IgD-negative memory B cell (primary cell): ENCODE data around the gene CAPN11. TPM values are rescaled to one million over a fixed set of nuclear protein-coding genes. Genes with fewer than 3 reads are reported as not detected.

ENCODE experiments used
- H3K27ac Mint-ChIP-seq, 3 donors: one replicate each; pipeline ENCODE4 v1.8.0; 2020 to 2022; ENCODE audit warnings: mild to moderate bottlenecking in 3 of 3, mixed read lengths in 3 of 3, moderate library complexity in 1 of 3
- H3K27me3 Mint-ChIP-seq: one replicate; pipeline ENCODE4 v1.8.0; 2021; ENCODE audit warnings: mixed read lengths
- H3K36me3 Mint-ChIP-seq: one replicate; pipeline ENCODE4 v1.8.0; 2020; ENCODE audit warnings: mild to moderate bottlenecking, mixed read lengths
- H3K4me1 Mint-ChIP-seq, 3 donors: one replicate each; pipeline ENCODE4 v1.8.0; 2020 to 2022; ENCODE audit warnings: mixed read lengths in 3 of 3, mild to moderate bottlenecking in 1 of 3
- H3K4me3 Mint-ChIP-seq, 4 donors: one replicate each; pipeline ENCODE4 v1.8.0; 2020 to 2022; ENCODE audit warnings: mild to moderate bottlenecking in 4 of 4, mixed read lengths in 4 of 4, moderate library complexity in 3 of 4
- H3K9me3 Mint-ChIP-seq, 3 donors: one replicate each; pipeline ENCODE4 v1.8.0; 2020 to 2021; ENCODE audit warnings: mixed read lengths in 3 of 3, mild to moderate bottlenecking in 1 of 3
- polyA plus RNA-seq: library from polyadenylated mRNA; unstranded; fragments of 300-500 nt; fragmentation: Illumina TruSeq; gene quantifications from one replicate; pipeline ENCODE4 v1.2.3, GENCODE V29; 2021

Gene CAPN11
- polyA plus RNA-seq, 1 donor from 2014 or later: not detected

- no peaks in the 10 kb centered on the region for H3K9me3 Mint-ChIP-seq
- peaks cover 36 to 49% (median 40%) of the 10 kb centered on the region in 3 donors for H3K4me1 Mint-ChIP-seq
- peak overlapping the region; percentile 94 to 99 (median 99) for H3K4me3 Mint-ChIP-seq
- H3K27me3 Mint-ChIP-seq: no peaks in the 10 kb centered on the region
- no peaks in the 10 kb centered on the region for H3K36me3 Mint-ChIP-seq
- H3K27ac Mint-ChIP-seq: peak overlapping the region; percentile 98 to 99 (median 99)
These were observed 32.1 kb upstream of the CAPN11 start for GRCh38 chr6:44126320-44127149.

GRCh38 chr6:44127186-44128019 is 31.2 kb upstream of the CAPN11 start, which contains the start of the genes MRPL14 and TMEM63B:
Gene MRPL14 (minus strand): TSS chr6:44127452. CDS start chr6:44116611, 10,841 bp downstream.
Gene TMEM63B (plus strand): TSS chr6:44127554. CDS start chr6:44134585, 7,031 bp downstream.
- H3K36me3 Mint-ChIP-seq: no peaks in the 10 kb centered on the region
- H3K4me1 Mint-ChIP-seq: peaks cover 40 to 47% (median 40%) of the 10 kb centered on the region in 3 donors

GRCh38 chr6:44128020-44128917 is 30.4 kb upstream of the CAPN11 start:
- Mint-ChIP-seq H3K9me3 (no peaks in the 10 kb centered on the region), H3K4me3 (peak overlapping the region; percentile 77 to 99 (median 90)), H3K27ac (peak overlapping the region; percentile 47 to 88 (median 85)), H3K27me3 (peaks cover 1% of the 10 kb centered on the region), H3K4me1 (peaks cover 31 to 38% (median 37%) of the 10 kb centered on the region in 3 donors), H3K36me3 (no peaks in the 10 kb centered on the region)

More at GRCh38 chr6:44127186-44128019, 31.2 kb upstream of the CAPN11 start, which contains the start of the genes MRPL14 and TMEM63B:
- peak within 1 kb of the TSS; percentile 94 to 99 (median 99) for H3K4me3 Mint-ChIP-seq
- peaks cover 1% of the 10 kb centered on the region for H3K27me3 Mint-ChIP-seq
- peak within 1 kb of the TSS; percentile 98 to 99 (median 99) for H3K27ac Mint-ChIP-seq
- H3K9me3 Mint-ChIP-seq: no peaks in the 10 kb centered on the region

GRCh38 chr6:44129841-44130322 is 28.7 kb upstream of the CAPN11 start:
- no peaks in the 10 kb centered on the region for H3K36me3 Mint-ChIP-seq
- H3K4me1 Mint-ChIP-seq: peaks cover 21 to 23% (median 22%) of the 10 kb centered on the region in 3 donors
- H3K27ac Mint-ChIP-seq: peak overlapping the region in 1 of 3 donors; percentile 85
- peaks cover 1% of the 10 kb centered on the region for H3K27me3 Mint-ChIP-seq
- peak overlapping the region in 2 of 4 donors; percentile 15 to 99 for H3K4me3 Mint-ChIP-seq
- H3K9me3 Mint-ChIP-seq: no peaks in the 10 kb centered on the region

- Mint-ChIP-seq H3K27me3 (peaks cover 1% of the 10 kb centered on the region), H3K36me3 (peaks cover 4% of the 10 kb centered on the region), H3K4me3 (peak overlapping the region in 1 of 4 donors; percentile 62), H3K9me3 (no peaks in the 10 kb centered on the region), H3K4me1 (peaks cover 7 to 11% (median 8%) of the 10 kb centered on the region in 3 donors), H3K27ac (peak overlapping the region in 1 of 3 donors; percentile 2)
These were observed 26.7 kb upstream of the CAPN11 start for GRCh38 chr6:44131892-44132291.

GRCh38 chr6:44132476-44132875 is 26.1 kb upstream of the CAPN11 start:
- H3K4me3 Mint-ChIP-seq: peak overlapping the region in 1 of 4 donors; percentile 12
- H3K27me3 Mint-ChIP-seq: peaks cover 1% of the 10 kb centered on the region
- peaks cover 6 to 11% (median 8%) of the 10 kb centered on the region in 3 donors for H3K4me1 Mint-ChIP-seq
- no peaks in the 10 kb centered on the region for H3K9me3 Mint-ChIP-seq
- peaks cover 4% of the 10 kb centered on the region for H3K36me3 Mint-ChIP-seq
- H3K27ac Mint-ChIP-seq: peak overlapping the region in 1 of 3 donors; percentile 2

- H3K27ac Mint-ChIP-seq: no peak overlapping the region
- H3K27me3 Mint-ChIP-seq: peaks cover 1% of the 10 kb centered on the region
- peaks cover 6 to 11% (median 8%) of the 10 kb centered on the region in 3 donors for H3K4me1 Mint-ChIP-seq
- no peaks in the 10 kb centered on the region for H3K9me3 Mint-ChIP-seq
- peak overlapping the region in 1 of 4 donors; percentile 12 for H3K4me3 Mint-ChIP-seq
- H3K36me3 Mint-ChIP-seq: peaks cover 4% of the 10 kb centered on the region
These were observed 25.4 kb upstream of the CAPN11 start for GRCh38 chr6:44133003-44133931.

- peaks cover 6 to 11% (median 8%) of the 10 kb centered on the region in 3 donors for H3K4me1 Mint-ChIP-seq
- peak overlapping the region in 1 of 3 donors; percentile 70 for H3K27ac Mint-ChIP-seq
- peaks cover 1% of the 10 kb centered on the region for H3K27me3 Mint-ChIP-seq
- H3K9me3 Mint-ChIP-seq: no peaks in the 10 kb centered on the region
- peaks cover 7% of the 10 kb centered on the region for H3K36me3 Mint-ChIP-seq
- H3K4me3 Mint-ChIP-seq: peak overlapping the region in 1 of 4 donors; percentile 47
These were observed 24.5 kb upstream of the CAPN11 start for GRCh38 chr6:44133981-44134711.

GRCh38 chr6:44135173-44135758 is 23.4 kb upstream of the CAPN11 start:
- Mint-ChIP-seq H3K4me1 (peaks cover 0 to 9% (median 8%) of the 10 kb centered on the region in 3 donors), H3K36me3 (peaks cover 7% of the 10 kb centered on the region), H3K27me3 (peaks cover 1% of the 10 kb centered on the region), H3K27ac (peak overlapping the region in 1 of 3 donors; percentile 73), H3K9me3 (no peaks in the 10 kb centered on the region), H3K4me3 (peak overlapping the region in 1 of 4 donors; percentile 47)

GRCh38 chr6:44135875-44136274 is 22.7 kb upstream of the CAPN11 start:
- H3K9me3 Mint-ChIP-seq: no peaks in the 10 kb centered on the region
- no peak overlapping the region for H3K27ac Mint-ChIP-seq
- no peak overlapping the region for H3K4me3 Mint-ChIP-seq
- peaks cover 7% of the 10 kb centered on the region for H3K36me3 Mint-ChIP-seq
- H3K4me1 Mint-ChIP-seq: peaks cover 0 to 9% (median 8%) of the 10 kb centered on the region in 3 donors
- peaks cover 1% of the 10 kb centered on the region for H3K27me3 Mint-ChIP-seq

- Mint-ChIP-seq H3K27ac (no peak overlapping the region), H3K27me3 (no peaks in the 10 kb centered on the region), H3K9me3 (no peaks in the 10 kb centered on the region), H3K36me3 (peaks cover 10% of the 10 kb centered on the region), H3K4me3 (no peak overlapping the region), H3K4me1 (peaks cover 0 to 4% (median 0%) of the 10 kb centered on the region in 3 donors)
These were observed 19.8 kb upstream of the CAPN11 start for GRCh38 chr6:44138717-44139350.

- Mint-ChIP-seq H3K36me3 (peaks cover 10% of the 10 kb centered on the region), H3K4me1 (peaks cover 0 to 2% (median 0%) of the 10 kb centered on the region in 3 donors), H3K27ac (no peak overlapping the region), H3K4me3 (no peak overlapping the region), H3K27me3 (no peaks in the 10 kb centered on the region), H3K9me3 (no peaks in the 10 kb centered on the region)
These were observed 19.3 kb upstream of the CAPN11 start for GRCh38 chr6:44139351-44139743.
